Measurements from ENCODE around the gene DHX57.
A peak's percentile ranks its signal among the peaks of the same experiment; 100 is the strongest.

DHX57 gene

DNA sequence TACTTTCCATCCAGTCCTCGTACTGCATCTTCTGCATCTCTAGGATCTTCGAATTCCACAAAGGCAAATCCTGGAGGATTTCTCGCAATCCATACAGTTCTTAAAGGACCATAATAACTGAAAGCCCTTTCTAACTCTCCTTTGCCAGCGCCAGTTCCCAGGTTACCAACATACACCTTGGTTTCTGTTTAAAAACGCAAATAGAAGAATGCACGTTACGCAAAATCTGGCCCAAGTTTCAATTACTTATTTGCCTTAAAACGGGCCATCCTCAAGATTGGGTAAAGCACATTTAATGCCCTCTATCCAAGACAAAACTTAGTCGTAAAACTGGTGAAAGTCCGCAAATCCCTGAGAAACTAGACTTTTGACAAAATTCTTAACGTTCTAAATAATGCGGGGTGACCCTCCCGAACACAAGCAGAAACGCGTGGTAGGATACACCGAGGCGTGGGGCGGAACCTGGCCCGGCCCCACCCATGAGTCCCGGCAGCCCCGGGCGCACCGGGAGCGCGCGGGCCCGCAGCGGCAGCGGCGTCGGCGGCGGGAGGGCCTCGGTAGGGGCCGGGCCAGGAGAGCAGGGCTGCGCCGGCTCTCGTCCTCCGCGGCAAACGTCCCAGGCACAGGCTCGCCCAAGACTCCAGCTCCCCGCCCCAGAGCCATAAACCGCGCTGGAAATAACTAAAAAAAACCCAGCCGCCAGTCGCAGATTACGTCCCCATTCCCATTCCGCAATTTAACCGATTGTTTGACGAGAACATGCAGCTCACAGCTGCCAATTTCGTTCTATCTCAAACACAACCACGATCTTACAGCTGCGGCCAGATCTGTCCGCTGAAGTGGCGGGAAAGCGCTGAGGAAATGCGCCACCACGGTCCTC, 125.5 kb downstream of the DHX57 start:
- peak; percentile 28 for DNase-seq (ENCODE audit: low spot score)

DNA sequence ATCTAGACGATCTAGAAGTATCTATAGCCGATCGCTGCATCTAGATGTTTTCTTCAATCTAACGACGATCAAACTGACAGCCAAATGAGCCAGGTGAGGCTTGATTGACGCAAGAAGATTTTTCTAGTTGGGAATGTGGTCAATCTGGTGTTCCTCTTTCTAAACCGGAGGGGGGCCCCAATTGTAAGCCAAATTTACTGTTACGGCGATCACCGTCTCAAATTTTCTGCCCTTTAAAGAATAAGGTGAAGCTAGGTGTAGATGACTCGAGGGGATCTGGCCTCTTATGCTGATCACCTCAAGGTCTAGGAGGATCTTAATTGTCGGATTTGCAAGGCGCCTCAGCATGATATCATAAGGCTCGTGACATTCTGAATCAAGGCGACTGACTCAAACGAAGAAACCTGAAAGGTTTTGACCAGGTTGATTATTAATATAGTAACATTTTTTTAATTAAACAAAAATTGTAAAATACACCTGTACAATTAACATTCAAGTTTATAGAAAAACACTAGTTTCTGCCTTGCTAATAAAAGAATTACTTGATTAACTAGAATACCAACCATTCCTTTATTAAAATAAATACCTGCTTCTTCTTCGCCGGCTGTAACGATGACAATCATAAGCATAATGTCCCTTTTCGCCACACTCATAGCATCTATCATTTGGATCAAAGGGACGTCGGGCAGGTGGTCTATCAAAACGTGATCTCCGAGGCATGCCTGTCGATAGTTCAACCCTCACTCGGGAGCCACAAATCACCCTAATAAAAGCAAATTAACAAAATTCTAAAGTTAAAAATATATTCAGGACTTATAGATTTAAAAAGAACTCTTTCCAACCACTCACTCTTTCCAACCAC, 126.6 kb downstream of the DHX57 start:
- DNase-seq (ENCODE audit: low spot score) = no peak

- DNase-seq (ENCODE audit: low spot score) = no peak
These were observed 127.3 kb downstream of the DHX57 start for GRCh38 chr2:38748391-38748790.

DNA sequence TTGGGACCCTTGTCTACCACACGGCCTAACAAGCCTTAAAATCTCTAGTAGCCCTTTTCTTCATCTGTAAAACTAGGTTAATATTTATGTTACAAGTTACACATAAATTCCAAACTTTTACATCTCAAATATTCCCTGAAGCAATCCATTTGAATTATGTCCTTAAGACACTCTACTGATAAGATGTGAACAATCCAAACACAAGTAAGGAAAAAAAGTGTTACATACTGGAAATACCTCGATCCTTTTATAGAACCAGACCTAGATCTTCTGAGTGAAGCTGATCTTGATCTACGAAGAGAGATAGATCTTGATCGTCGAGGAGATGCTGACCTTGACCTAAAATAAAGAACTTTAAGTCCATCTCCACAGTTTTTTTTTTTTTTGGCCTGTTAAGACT, 127.9 kb downstream of the DHX57 start:
- DNase-seq (ENCODE audit: low spot score) = no peak

Measured in cerebellar cortex (tissue), 1 donor.